GM15510 (cell line): Measurements from ENCODE around the gene ADORA2B.

Experiments used
- POLR2A ChIP-seq: IDR thresholded peaks from 3 replicates; pipeline ENCODE4 v1.6.1; 2011; ENCODE audit warnings: borderline replicate concordance; ENCODE audit not compliant: insufficient read length; ENCODE audit errors: extremely low read depth

Gene ADORA2B

DNA sequence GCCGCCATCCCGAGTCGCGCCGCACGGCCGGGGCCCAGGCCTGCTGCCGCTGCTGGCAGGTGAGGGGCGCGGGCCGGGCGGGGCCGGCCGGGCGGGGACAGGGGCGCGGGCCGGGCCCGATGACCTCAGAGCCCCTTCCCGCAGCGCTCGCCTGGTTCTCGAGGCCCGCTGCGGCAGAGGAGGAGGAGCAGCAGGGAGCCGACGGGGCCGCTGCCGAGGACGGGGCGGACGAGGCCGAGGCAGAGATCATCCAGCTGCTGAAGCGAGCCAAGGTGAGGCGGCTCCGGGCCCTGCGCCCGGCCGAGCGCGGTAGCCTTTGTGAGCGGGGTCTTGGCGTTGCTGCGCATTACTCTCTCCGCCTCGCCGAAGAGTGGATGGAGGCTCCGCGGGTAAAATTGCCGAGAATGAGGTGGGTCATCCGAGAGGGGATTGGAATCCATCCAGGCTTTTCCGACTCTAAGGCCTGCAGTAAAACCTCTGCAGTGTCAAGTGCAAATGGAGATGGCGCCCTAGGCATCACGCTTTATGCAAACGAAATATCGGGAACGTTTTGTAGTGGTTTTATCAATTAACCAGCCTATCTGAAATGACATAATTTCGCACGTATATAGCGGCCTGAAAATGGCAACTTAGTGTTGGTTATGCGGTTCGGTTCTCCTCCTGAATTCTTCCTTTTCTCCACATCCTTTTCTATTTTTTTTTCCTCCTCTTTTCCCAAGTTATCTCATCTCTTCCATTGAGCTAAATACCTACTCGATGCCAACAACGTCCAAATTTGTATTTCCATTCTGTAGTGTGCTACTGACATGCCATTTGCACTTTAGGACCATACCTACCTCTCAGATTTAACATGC is 55.3 kb downstream of the ADORA2B start:
- no peak for TF ChIP-seq POLR2A

GRCh38 chr17:16001226-16001897 is 56.4 kb downstream of the ADORA2B start:
- TF ChIP-seq POLR2A = no peak

GRCh38 chr17:16002708-16003260 is 57.9 kb downstream of the ADORA2B start:
- TF ChIP-seq POLR2A = no peak

DNA sequence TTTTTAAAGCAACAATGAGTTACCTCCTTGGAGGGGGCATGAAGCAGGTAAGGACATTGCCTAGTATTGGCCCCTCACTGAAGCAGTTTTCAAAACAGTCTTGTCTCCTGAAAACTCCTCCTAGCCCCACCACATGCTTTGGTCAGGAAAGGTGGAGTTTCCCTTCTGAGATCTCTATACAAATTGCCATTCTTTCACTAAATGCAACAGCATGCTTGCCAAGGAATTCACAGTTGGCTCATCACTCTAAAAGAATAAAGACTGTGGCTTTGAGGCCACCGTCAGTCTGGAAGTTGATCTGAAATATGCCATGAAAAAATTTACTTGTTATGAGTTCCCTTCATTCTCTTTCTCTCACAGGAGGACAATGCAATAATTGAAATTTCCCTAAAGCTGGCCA is 58.9 kb downstream of the ADORA2B start:
- TF ChIP-seq POLR2A = no peak

DNA sequence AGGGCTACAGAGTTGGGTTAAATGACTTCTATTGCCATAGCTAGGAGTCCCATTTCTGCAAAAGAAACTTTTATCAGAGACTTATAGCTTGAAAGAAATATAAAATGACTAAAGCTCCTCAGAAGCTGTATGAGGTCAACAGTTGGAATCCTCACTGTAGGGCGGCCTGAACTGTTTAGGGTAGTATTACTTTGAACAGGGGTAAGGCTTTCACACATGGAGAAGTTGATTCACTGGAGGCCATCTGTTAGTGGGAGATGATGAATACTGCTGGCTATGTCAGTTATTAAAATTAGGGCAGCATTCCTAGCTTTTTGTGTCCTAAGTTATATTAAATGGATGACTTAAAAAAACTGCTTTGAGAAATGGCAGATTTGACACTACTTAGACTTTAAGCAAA is 60.7 kb downstream of the ADORA2B start:
- no peak for TF ChIP-seq POLR2A

DNA sequence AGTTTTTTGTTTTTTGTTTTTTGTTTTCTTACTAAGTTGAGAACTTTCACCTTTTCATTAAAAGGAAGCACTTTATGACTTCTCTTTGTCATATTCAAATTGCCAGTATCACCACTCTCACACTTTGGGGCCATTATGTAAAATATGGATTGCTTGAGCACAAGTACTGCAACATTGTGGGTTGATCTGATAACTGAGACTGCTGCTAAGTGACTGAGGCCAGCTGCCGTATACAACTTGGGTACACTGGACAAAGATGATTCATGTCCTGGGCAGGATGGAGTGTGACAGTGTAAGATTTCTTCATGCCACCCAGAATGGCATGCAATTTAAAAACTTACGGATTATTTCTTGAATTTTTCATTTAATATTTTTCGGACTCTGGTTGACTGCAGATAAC is 62.5 kb downstream of the ADORA2B start:
- TF ChIP-seq POLR2A = no peak

DNA sequence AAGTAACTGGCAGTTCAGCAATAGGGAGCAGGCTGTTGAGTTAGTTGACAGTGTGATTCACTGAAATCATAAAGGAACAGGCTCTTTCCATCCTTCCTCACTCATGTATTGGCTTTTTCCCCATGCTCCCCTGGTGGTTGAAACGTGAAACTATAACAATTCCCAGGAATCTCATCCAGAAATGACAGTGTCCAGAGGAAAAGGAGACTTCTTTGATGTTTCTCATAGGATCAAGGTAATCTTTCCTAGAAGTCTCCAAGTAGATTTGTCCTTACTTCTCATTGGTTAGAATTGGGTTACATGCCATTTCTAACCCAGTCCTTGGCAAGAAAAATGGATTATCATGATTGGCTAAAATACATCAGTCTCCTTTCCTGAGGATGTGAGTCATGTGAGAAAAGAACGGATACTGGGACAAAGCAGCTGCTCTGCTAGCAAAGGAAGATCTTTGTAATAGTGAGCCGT is 69.0 kb downstream of the ADORA2B start:
- TF ChIP-seq POLR2A = no peak

GRCh38 chr17:16019347-16019746 is 74.4 kb downstream of the ADORA2B start:
- no peak for TF ChIP-seq POLR2A

GRCh38 chr17:16023881-16024280 is 79.0 kb downstream of the ADORA2B start:
- no peak for TF ChIP-seq POLR2A

DNA sequence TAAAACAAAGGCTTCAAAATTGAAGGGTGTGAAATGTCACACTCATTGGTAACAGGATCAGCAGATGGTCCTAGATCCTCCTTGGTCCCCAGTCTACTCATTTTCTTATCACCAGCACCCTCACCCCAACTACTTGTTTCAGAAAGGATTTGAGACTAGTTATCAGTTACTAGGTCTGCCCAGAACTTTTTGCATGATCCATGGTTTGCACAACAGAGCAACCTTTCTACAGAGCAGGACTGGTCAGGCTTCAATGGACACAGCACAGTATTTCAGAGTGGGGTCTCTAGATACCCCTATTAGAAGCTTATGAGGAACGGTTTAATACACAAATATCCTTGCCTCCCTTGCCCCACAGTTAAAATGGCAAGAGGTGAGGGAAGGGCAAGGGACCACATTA is 80.3 kb downstream of the ADORA2B start:
- TF ChIP-seq POLR2A = no peak
